OCI-LY7 (cell line): ENCODE measurements around the gene NDUFS4. TPM values are rescaled to one million over a fixed set of nuclear protein-coding genes. Genes with fewer than 3 reads are reported as not detected.

ENCODE experiments used
- BruUV-seq: library from RNA; stranded (reverse); fragments of 400-500 nt; replicated peaks from 2 replicates; lab custom pipeline; 2021; lab: Mats Ljungman, UMichigan
- CTCF ChIA-PET: fragments of 300-600 bp; sonication (Branson Sonifier 250); formaldehyde crosslinking; loops from one replicate; lab custom pipeline; 2022; ENCODE audit warnings: antibody characterized with exemption; ENCODE audit not compliant: unreplicated experiment; lab: Charles Lee
- POLR2A ChIA-PET: fragments of 300-600 bp; sonication (Branson Sonifier 250); formaldehyde crosslinking; loops from one replicate; lab custom pipeline; 2022; ENCODE audit warnings: antibody characterized with exemption; lab: Charles Lee
- DNase-seq: peaks from one replicate; pipeline ENCODE4 v3.0.0-alpha.2; 2015; ENCODE audit warnings: low spot score
- H2AFZ ChIP-seq: fragments of 200-600 bp; sonication (generic), shearing (Covaris generic); 2 replicates; pipeline ENCODE4 v1.6.1; 2014; ENCODE audit warnings: mild to moderate bottlenecking, antibody characterized with exemption, low read length, moderate library complexity
- H3K27ac ChIP-seq: fragments of 200-600 bp; sonication (generic); 2 replicates; pipeline ENCODE4 v1.5.1; 2014; ENCODE audit warnings: mixed run types, low read depth, mild to moderate bottlenecking, moderate library complexity, low read length, inconsistent platforms; ENCODE audit not compliant: poor library complexity, severe bottlenecking
- H3K36me3 ChIP-seq: fragments of 200-600 bp; sonication (generic); 2 replicates; pipeline ENCODE4 v1.6.1; 2014; ENCODE audit warnings: mild to moderate bottlenecking, antibody characterized with exemption, low read length, moderate library complexity, mixed read lengths; ENCODE audit not compliant: insufficient read depth
- H3K4me1 ChIP-seq: fragments of 200-600 bp; sonication (generic); 2 replicates; pipeline ENCODE4 v1.5.1; 2014; ENCODE audit warnings: mild to moderate bottlenecking, low read length; ENCODE audit not compliant: insufficient read depth, poor library complexity, severe bottlenecking
- H3K4me2 ChIP-seq: fragments of 200-600 bp; sonication (generic); 2 replicates; pipeline ENCODE4 v1.6.1; 2014; ENCODE audit warnings: mild to moderate bottlenecking, low read length
- H3K4me3 ChIP-seq: fragments of 200-600 bp; sonication (generic); 2 replicates; pipeline ENCODE4 v1.5.1; 2014; ENCODE audit warnings: mild to moderate bottlenecking, low read depth, low read length; ENCODE audit not compliant: poor library complexity, severe bottlenecking
- H3K79me2 ChIP-seq: fragments of 200-600 bp; sonication (generic); 2 replicates; pipeline ENCODE4 v1.6.1; 2016; ENCODE audit warnings: low read depth, mild to moderate bottlenecking, low read length, moderate library complexity, mixed read lengths; ENCODE audit not compliant: insufficient read depth
- H3K9me2 ChIP-seq: fragments of 200-600 bp; sonication (generic); 2 replicates; pipeline ENCODE4 v1.6.1; 2016; ENCODE audit warnings: mild to moderate bottlenecking, low read length, mixed read lengths; ENCODE audit not compliant: insufficient read depth
- H3K9me3 ChIP-seq: fragments of 200-600 bp; sonication (generic); 2 replicates; pipeline ENCODE4 v1.6.1; 2014; ENCODE audit warnings: mild to moderate bottlenecking, mixed run types, low read length, mixed read lengths
- H4K20me1 ChIP-seq: fragments of 200-600 bp; sonication (generic); 2 replicates; pipeline ENCODE4 v1.6.1; 2014; ENCODE audit warnings: mild to moderate bottlenecking, antibody characterized with exemption, low read length, moderate library complexity, mixed read lengths; ENCODE audit not compliant: insufficient read depth
- CTCF ChIP-seq: fragments of 200-600 bp; sonication (generic); conservative IDR thresholded peaks from 2 replicates; pipeline ENCODE4 v1.5.1; 2014; ENCODE audit warnings: mild to moderate bottlenecking, antibody characterized with exemption, low read length, moderate library complexity, mixed read lengths
- EZH2phosphoT487 ChIP-seq: fragments of 200-600 bp; sonication (generic); IDR thresholded peaks from 2 replicates; pipeline ENCODE4 v1.6.1; 2018; ENCODE audit warnings: low read depth, borderline replicate concordance, mild to moderate bottlenecking, mixed run types, antibody characterized with exemption, low read length, moderate library complexity, mixed read lengths
- intact Hi-C: fragments of 100-400 bp; cut with micrococcal nuclease; formaldehyde crosslinking; loops from one replicate; pipeline ENCODE4 v1.10.0; 2022; ENCODE audit not compliant: unreplicated experiment
- total RNA-seq, 2 experiments: library from RNA; depleted of rRNA in 1 of 2; stranded (reverse); fragments of >200 nt in 1 of 2; shearing (Covaris generic) in 1 of 2; gene quantifications; 2 replicates each; pipeline ENCODE4 v1.2.3, GENCODE V29; 2014 to 2022

The NDUFS4 gene
- total RNA-seq, 2 experiments from 2014 or later: 35.1 to 57.2 TPM

- intact Hi-C loops: no loop called here
- Histone ChIP-seq H3K9me3 (no peaks in the 10 kb centered on the region), H3K27ac (no peak overlapping the region), H3K9me2 (no peaks in the 10 kb centered on the region), H3K4me1 (no peaks in the 10 kb centered on the region), H3K79me2 (peaks cover 40% of the 10 kb centered on the region), H4K20me1 (0 out of 2 replicates have a peak, but pooled peaks cover 6% of the 10 kb centered on the region), H3K4me3 (no peak overlapping the region), H2AFZ (no peak overlapping the region), H3K36me3 (no peaks in the 10 kb centered on the region; the same call in 1 of the 2 replicates), H3K4me2 (no peak overlapping the region)
- ChIA-PET CTCF (no interaction called here), POLR2A (interaction anchor here (0.7 kb wide), 2 partner anchors 64 to 1086 kb away, joined by 5 read pairs; no protein-coding TSS in a partner anchor)
- BruUV-seq: no TSS peak
- DNase-seq: no peak
- no peak for TF ChIP-seq EZH2phosphoT487
- no peak for TF ChIP-seq CTCF
Measured at GRCh38 chr5:53575101-53575500, 14.7 kb downstream of the NDUFS4 start.

GRCh38 chr5:53575831-53576230 lies 15.4 kb downstream of the NDUFS4 start:
- no peaks in the 10 kb centered on the region for H3K9me2 ChIP-seq
- CTCF ChIA-PET: no interaction called here
- H3K36me3 ChIP-seq: no peaks in the 10 kb centered on the region
- no peak overlapping the region for H3K4me2 ChIP-seq
- no TSS peak for BruUV-seq
- no peak for DNase-seq
- H3K27ac ChIP-seq: no peak overlapping the region
- H3K9me3 ChIP-seq: no peaks in the 10 kb centered on the region
- no peak overlapping the region for H2AFZ ChIP-seq
- POLR2A ChIA-PET: interaction anchor here (0.7 kb wide), 1 partner anchor 64 kb away, joined by 5 read pairs; no protein-coding TSS in a partner anchor
- no peak overlapping the region for H3K4me3 ChIP-seq
- peaks cover 36% of the 10 kb centered on the region for H3K79me2 ChIP-seq
- intact Hi-C loops: no loop called here
- no peaks in the 10 kb centered on the region for H3K4me1 ChIP-seq
- 0 out of 2 replicates have a peak, but pooled peaks cover 6% of the 10 kb centered on the region for H4K20me1 ChIP-seq
- TF ChIP-seq EZH2phosphoT487: no peak
- TF ChIP-seq CTCF: no peak

- no peak overlapping the region for H3K4me3 ChIP-seq
- BruUV-seq: no TSS peak
- peaks cover 28% of the 10 kb centered on the region for H3K79me2 ChIP-seq
- H3K9me2 ChIP-seq: no peaks in the 10 kb centered on the region
- no peak overlapping the region for H2AFZ ChIP-seq
- no peaks in the 10 kb centered on the region for H3K36me3 ChIP-seq
- ChIA-PET CTCF (no interaction called here), POLR2A (interaction anchor here (0.7 to 1.0 kb wide), 2 partner anchors 26 to 1607 kb away, joined by 3 read pairs; no protein-coding TSS in a partner anchor)
- TF ChIP-seq EZH2phosphoT487 (no peak), CTCF (no peak)
- no peaks in the 10 kb centered on the region for H3K4me1 ChIP-seq
- H3K27ac ChIP-seq: no peak overlapping the region
- H3K4me2 ChIP-seq: no peak overlapping the region
- H4K20me1 ChIP-seq: 0 out of 2 replicates have a peak, but pooled peaks cover 6% of the 10 kb centered on the region
- intact Hi-C loops: no loop called here
- DNase-seq: no peak
- H3K9me3 ChIP-seq: no peaks in the 10 kb centered on the region
Measured at GRCh38 chr5:53576674-53577073, 16.2 kb downstream of the NDUFS4 start.
